Measurements from ENCODE around the gene LPP. TPM values are rescaled to one million over a fixed set of nuclear protein-coding genes. Genes with fewer than 3 reads are reported as not detected.

Gene LPP
- total and polyA plus RNA-seq, 9 of the 15 experiments (the other 6 are each of a cell fraction or from before 2014, with no cell fraction given), result 0.07 to 0.18 TPM; not detected in 7

- DNase-seq (ENCODE audit: extremely low read depth in 1 of 4, low spot score in 3 of 4), result no peak
- ChIA-PET POLR2A (no interaction called here), CTCF (ENCODE audit: low intra/inter-chr PET ratio) (no interaction called here)
- BruUV-seq (replicated peaks), result no TSS peak
- no peaks in the 10 kb centered on the region for H3K27me3 ChIP-seq (ENCODE audit: control insufficient read depth in 2 of 2, insufficient read depth in 2 of 2, low read length in 2 of 2)
- no peak for FAIRE-seq
- H3K9ac ChIP-seq (ENCODE audit: insufficient read depth in 1 of 2, low read depth in 2 of 2, low read length in 2 of 2), result no peak overlapping the region
- in situ Hi-C loops (cut with MboI) (no loop called here), intact Hi-C loops (cut with micrococcal nuclease) (no loop called here)
- H3K79me2 ChIP-seq (ENCODE audit: control insufficient read depth, insufficient read depth, low read length), result no peaks in the 10 kb centered on the region
- H3K9me1 ChIP-seq (ENCODE audit: control insufficient read depth, insufficient read depth, low read length), result no peaks in the 10 kb centered on the region
- H3K4me1 ChIP-seq (replicated peaks in 1 of 2; ENCODE audit: control insufficient read depth in 2 of 2, insufficient read depth in 2 of 2, low read length in 2 of 2), result no peaks in the 10 kb centered on the region
- no peaks in the 10 kb centered on the region for H4K20me1 ChIP-seq (replicated peaks; ENCODE audit: control insufficient read depth, insufficient read depth, low read length)
- 0% methylated on average over 4 of the region's 4 CpGs for WGBS (ENCODE audit: insufficient coverage, low coverage, missing lambda C conversion rate)
- H3K27ac ChIP-seq (ENCODE audit: extremely low read depth, low read depth, low read length), result no peak overlapping the region
- no peak overlapping the region for H3K4me2 ChIP-seq (ENCODE audit: insufficient read depth, low read length)
- H2AFZ ChIP-seq (ENCODE audit: low read depth, low read length), result no peak overlapping the region
- no peaks in the 10 kb centered on the region for H3K9me3 ChIP-seq (replicated peaks; ENCODE audit: control insufficient read depth, insufficient read depth, low read depth, low read length)
- no peaks in the 10 kb centered on the region for H3K36me3 ChIP-seq (ENCODE audit: control insufficient read depth, insufficient read depth, low read length)
- no peak overlapping the region for H3K4me3 ChIP-seq
- TF ChIP-seq ZNF445 (CRISPR knock-in tag; IDR thresholded peaks at IDR 0.05; ENCODE audit: low read depth) (no peak), TRIM28 (IDR thresholded peaks at IDR 0.05) (no peak), POU5F1 (IDR thresholded peaks at IDR 0.05; ENCODE audit: borderline replicate concordance, low read depth, low read length, partially characterized antibody) (no peak), POLR2G (IDR thresholded peaks at IDR 0.05; ENCODE audit: low read depth, low read length) (no peak), ZNF444 (CRISPR knock-in tag; IDR thresholded peaks at IDR 0.05) (no peak), SIN3A (IDR thresholded peaks at IDR 0.05; ENCODE audit: borderline replicate concordance in 2 of 2, control insufficient read depth in 1 of 2, low read depth in 2 of 2, low read length in 2 of 2) (no peak), RBM22 (IDR thresholded peaks at IDR 0.05; ENCODE audit: low read depth, low read length, poor library complexity, severe bottlenecking) (no peak)
- no peak for ATAC-seq
These were observed 558.4 kb downstream of the LPP start for GRCh38 chr3:188712248-188712924.

Data from K562 (cell line).